Endothelial cell of umbilical vein (primary cell): Measurements from ENCODE around the gene TECRL. TPM values are rescaled to one million over a fixed set of nuclear protein-coding genes. Genes with fewer than 3 reads are reported as not detected.

Experiments used
- BruUV-seq: library from RNA; stranded (reverse); fragments of 400-500 nt; replicated peaks from 2 replicates; lab custom pipeline; 2021; lab: Mats Ljungman, UMichigan
- CTCF ChIA-PET: fragments of 300-600, 350-600 bp; sonication (Branson Sonifier 250); formaldehyde crosslinking; loops from one replicate; lab custom pipeline; 2021; ENCODE audit warnings: antibody characterized with exemption, inconsistent platforms; lab: Charles Lee
- POLR2A ChIA-PET: fragments of 300-600, 350-600 bp; sonication (Branson Sonifier 250); formaldehyde crosslinking; loops from one replicate; lab custom pipeline; 2021; ENCODE audit warnings: antibody characterized with exemption, inconsistent platforms; lab: Charles Lee
- DNase-seq: peaks from one replicate; pipeline ENCODE4 v3.0.0-alpha.2; 2011; ENCODE audit warnings: low read depth, low spot score
- FAIRE-seq: peaks from 2 replicates; lab custom pipeline; 2011; peaks lifted over from hg19 to GRCh38; lab: Jason Lieb, UNC
- H2AFZ ChIP-seq: 2 replicates; pipeline ENCODE4 v1.6.0; 2012; ENCODE audit warnings: low read depth, low read length, control low read depth, inconsistent platforms
- H3K27ac ChIP-seq: 2 replicates; pipeline ENCODE4 v1.5.1; 2011; ENCODE audit warnings: low read depth, mild to moderate bottlenecking, control low read depth, low read length, moderate library complexity; ENCODE audit not compliant: insufficient read depth
- H3K27me3 ChIP-seq, 2 experiments: 2 replicates each; pipeline versions ENCODE4 v1.6.0 to v1.6.1; 2011; ENCODE audit warnings: low read length in 2 of 2, mixed read lengths in 1 of 2; ENCODE audit not compliant: control insufficient read depth in 2 of 2, insufficient read depth in 2 of 2
- H3K36me3 ChIP-seq, 2 experiments: 2 replicates in 1 of 2; 3 replicates in 1 of 2; pipeline ENCODE4 v1.5.1; 2011; ENCODE audit warnings: low read length in 2 of 2, mild to moderate bottlenecking in 1 of 2, moderate library complexity in 1 of 2; ENCODE audit not compliant: control insufficient read depth in 2 of 2, insufficient read depth in 2 of 2; ENCODE audit errors: extremely low read depth in 1 of 2
- H3K4me1 ChIP-seq: 3 replicates; pipeline ENCODE4 v1.5.1; 2011; ENCODE audit warnings: mild to moderate bottlenecking, low read length; ENCODE audit not compliant: control insufficient read depth, insufficient read depth; ENCODE audit errors: extremely low read depth
- H3K4me2 ChIP-seq: 2 replicates; pipeline ENCODE4 v1.6.1; 2011; ENCODE audit warnings: low read length, control low read depth, mixed read lengths; ENCODE audit not compliant: insufficient read depth
- H3K4me3 ChIP-seq, 3 experiments: fragments of 200-600 bp in 1 of 3; sonication (generic), shearing (Covaris generic) in 1 of 3; replicated peaks in 1 of 3; 2 replicates each; pipeline ENCODE4 v1.5.1; 2011 to 2016; ENCODE audit warnings: control low read depth in 3 of 3, low read length in 3 of 3, mild to moderate bottlenecking in 2 of 3, inconsistent platforms in 1 of 3, low read depth in 1 of 3, moderate library complexity in 1 of 3; ENCODE audit not compliant: insufficient read depth in 1 of 3
- H3K79me2 ChIP-seq: 2 replicates; pipeline ENCODE4 v1.6.0; 2012; ENCODE audit warnings: low read length, inconsistent platforms; ENCODE audit not compliant: control insufficient read depth, insufficient read depth
- H3K9ac ChIP-seq: replicated peaks from 2 replicates; pipeline ENCODE3; 2011; ENCODE audit warnings: low read length, control low read depth; ENCODE audit not compliant: insufficient read depth; ENCODE audit errors: extremely low read depth
- H3K9me1 ChIP-seq: replicated peaks from 3 replicates; pipeline ENCODE4 v1.6.0; 2011; ENCODE audit warnings: mild to moderate bottlenecking, low read length; ENCODE audit not compliant: control insufficient read depth, insufficient read depth; ENCODE audit errors: extremely low read depth
- H3K9me3 ChIP-seq: replicated peaks from 2 replicates; pipeline ENCODE4 v1.5.1; 2012; ENCODE audit warnings: low read length, inconsistent platforms; ENCODE audit not compliant: control insufficient read depth, insufficient read depth
- H4K20me1 ChIP-seq: replicated peaks from 2 replicates; pipeline ENCODE3; 2011; ENCODE audit warnings: mild to moderate bottlenecking, low read length; ENCODE audit not compliant: control insufficient read depth, insufficient read depth; ENCODE audit errors: extremely low read depth
- EZH2 ChIP-seq: IDR thresholded peaks from 2 replicates; pipeline ENCODE4 v1.6.1; 2012; ENCODE audit warnings: borderline replicate concordance, low read depth, mild to moderate bottlenecking, moderate library complexity, low read length, inconsistent platforms; ENCODE audit not compliant: severe bottlenecking
- FOS ChIP-seq: IDR thresholded peaks from 2 replicates; pipeline ENCODE4 v1.6.1; 2011; ENCODE audit warnings: mild to moderate bottlenecking, low read length, moderate library complexity, borderline replicate concordance; ENCODE audit not compliant: insufficient read depth
- GATA2 ChIP-seq: IDR thresholded peaks from 2 replicates; pipeline ENCODE4 v1.7.0; 2011; ENCODE audit warnings: low read depth, mild to moderate bottlenecking, moderate library complexity, mixed read lengths, low read length; ENCODE audit not compliant: insufficient read length, insufficient read depth
- JUN ChIP-seq: IDR thresholded peaks from 2 replicates; pipeline ENCODE4 v1.6.1; 2011; ENCODE audit warnings: borderline replicate concordance, low read depth; ENCODE audit not compliant: insufficient read length, insufficient read depth
- MYC ChIP-seq: IDR thresholded peaks from one replicate; pipeline ENCODE4 v1.6.1; 2011; ENCODE audit warnings: mild to moderate bottlenecking, low read depth, low read length
- POLR2A ChIP-seq: IDR thresholded peaks from 2 replicates; pipeline ENCODE4 v1.6.1; 2012; ENCODE audit warnings: low read depth, mild to moderate bottlenecking, control low read depth, low read length
- POLR2AphosphoS5 ChIP-seq: IDR thresholded peaks from 2 replicates; pipeline ENCODE4 v1.6.1; 2012; ENCODE audit warnings: low read depth, mild to moderate bottlenecking, control low read depth, low read length, moderate library complexity; ENCODE audit not compliant: insufficient read depth
- dilution Hi-C: fragments of 300-500 bp; cut with MboI; formaldehyde crosslinking; loops from one replicate; pipeline ENCODE4 v1.15.0; 2019; ENCODE audit warnings: low sequenced_read_pairs; ENCODE audit not compliant: extremely low pct_ligation_motif_present
- intact Hi-C: fragments of 100-400 bp; cut with micrococcal nuclease; formaldehyde crosslinking; loops from one replicate; pipeline ENCODE4 v1.10.0; 2022
- polyA plus RNA-seq, 4 experiments: library from polyadenylated mRNA; depleted of rRNA in 3 of 4; stranded (reverse) in 3 of 4; unstranded in 1 of 4; fragments of >200 nt; gene quantifications; 2 replicates each; pipeline versions ENCODE4 v1.2.1 to v1.2.3, GENCODE V29; 2011 to 2012; ENCODE audit warnings: missing spikeins in 1 of 4
- total RNA-seq: library from RNA; stranded (reverse); gene quantifications from 2 replicates; pipeline ENCODE4 v1.2.3, GENCODE V29; 2021
- TF ChIP-seq, protein P1 (sequence below): IDR thresholded peaks from 2 replicates; pipeline ENCODE4 v1.6.1; 2011; ENCODE audit not compliant: insufficient read depth, insufficient read length
- TF ChIP-seq, protein P2 (sequence below), 2 donors: IDR thresholded peaks; 1 replicate in 1 of 2; 2 replicates in 1 of 2; pipeline ENCODE4 v1.5.1; 2011; ENCODE audit warnings: low read length in 2 of 2, mild to moderate bottlenecking in 2 of 2, moderate library complexity in 2 of 2, control low read depth in 1 of 2, inconsistent platforms in 1 of 2, low read depth in 1 of 2; ENCODE audit not compliant: insufficient read depth in 1 of 2; ENCODE audit errors: extremely low read depth in 1 of 2

Gene TECRL
- total and polyA plus RNA-seq, 2 donors (not counting 3 experiments of a cell fraction or from before 2014, with no cell fraction given): not detected

DNA sequence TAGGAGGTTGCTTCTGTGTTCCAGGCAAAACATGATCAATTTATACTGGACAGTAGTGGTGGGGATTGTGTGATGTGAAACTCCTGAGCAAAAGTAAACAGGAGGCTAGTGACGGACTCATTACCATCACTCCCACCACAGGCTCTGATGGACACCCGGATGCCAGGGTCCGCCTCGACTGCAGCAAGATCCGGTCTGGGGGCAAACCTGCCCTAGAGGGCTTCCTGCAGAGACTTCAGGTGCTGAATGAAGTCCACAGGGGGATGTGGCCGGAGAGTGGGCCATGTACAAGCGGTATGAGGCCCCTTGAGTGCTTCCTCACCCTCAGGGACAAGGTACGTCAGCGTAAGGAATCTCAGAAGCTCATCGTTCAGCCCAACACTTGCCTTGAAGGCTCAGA lies 23.4 kb upstream of the TECRL start:
- Histone ChIP-seq H3K27ac (no peak overlapping the region), H4K20me1 (no peaks in the 10 kb centered on the region), H3K27me3 (no peaks in the 10 kb centered on the region), H3K36me3 (no peaks in the 10 kb centered on the region), H3K4me1 (no peaks in the 10 kb centered on the region), H3K9me1 (no peaks in the 10 kb centered on the region), H3K79me2 (no peaks in the 10 kb centered on the region), H3K4me3 (no peak overlapping the region), H2AFZ (no peak overlapping the region), H3K9me3 (peaks cover 1% of the 10 kb centered on the region), H3K4me2 (no peak overlapping the region), H3K9ac (no peak overlapping the region)
- FAIRE-seq: no peak
- ChIA-PET POLR2A (no interaction called here), CTCF (no interaction called here)
- dilution Hi-C loops: no loop called here
- no peak for DNase-seq
- intact Hi-C loops: no loop called here
- TF ChIP-seq GATA2: no peak
- TF ChIP-seq EZH2: no peak
- no peak for TF ChIP-seq FOS
- TF ChIP-seq POLR2AphosphoS5: no peak
- no peak for TF ChIP-seq JUN
- no peak for TF ChIP-seq POLR2A
- TF ChIP-seq, protein P1, sequence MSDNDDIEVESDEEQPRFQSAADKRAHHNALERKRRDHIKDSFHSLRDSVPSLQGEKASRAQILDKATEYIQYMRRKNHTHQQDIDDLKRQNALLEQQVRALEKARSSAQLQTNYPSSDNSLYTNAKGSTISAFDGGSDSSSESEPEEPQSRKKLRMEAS: no peak
- TF ChIP-seq MYC: no peak
- TF ChIP-seq, protein P2, sequence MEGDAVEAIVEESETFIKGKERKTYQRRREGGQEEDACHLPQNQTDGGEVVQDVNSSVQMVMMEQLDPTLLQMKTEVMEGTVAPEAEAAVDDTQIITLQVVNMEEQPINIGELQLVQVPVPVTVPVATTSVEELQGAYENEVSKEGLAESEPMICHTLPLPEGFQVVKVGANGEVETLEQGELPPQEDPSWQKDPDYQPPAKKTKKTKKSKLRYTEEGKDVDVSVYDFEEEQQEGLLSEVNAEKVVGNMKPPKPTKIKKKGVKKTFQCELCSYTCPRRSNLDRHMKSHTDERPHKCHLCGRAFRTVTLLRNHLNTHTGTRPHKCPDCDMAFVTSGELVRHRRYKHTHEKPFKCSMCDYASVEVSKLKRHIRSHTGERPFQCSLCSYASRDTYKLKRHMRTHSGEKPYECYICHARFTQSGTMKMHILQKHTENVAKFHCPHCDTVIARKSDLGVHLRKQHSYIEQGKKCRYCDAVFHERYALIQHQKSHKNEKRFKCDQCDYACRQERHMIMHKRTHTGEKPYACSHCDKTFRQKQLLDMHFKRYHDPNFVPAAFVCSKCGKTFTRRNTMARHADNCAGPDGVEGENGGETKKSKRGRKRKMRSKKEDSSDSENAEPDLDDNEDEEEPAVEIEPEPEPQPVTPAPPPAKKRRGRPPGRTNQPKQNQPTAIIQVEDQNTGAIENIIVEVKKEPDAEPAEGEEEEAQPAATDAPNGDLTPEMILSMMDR (IDR thresholded peaks at IDR 0.05; ENCODE audit: extremely low read depth in 1 of 2, insufficient read depth in 1 of 2, low read depth in 1 of 2, low read length in 2 of 2): no peak
- no TSS peak for BruUV-seq
